ENCODE data around the gene RIPOR2. TPM values are rescaled to one million over a fixed set of nuclear protein-coding genes. Genes with fewer than 3 reads are reported as not detected.

RIPOR2 gene
- total RNA-seq, 1 experiment from 2014 or later, result 5.0 TPM

DNA sequence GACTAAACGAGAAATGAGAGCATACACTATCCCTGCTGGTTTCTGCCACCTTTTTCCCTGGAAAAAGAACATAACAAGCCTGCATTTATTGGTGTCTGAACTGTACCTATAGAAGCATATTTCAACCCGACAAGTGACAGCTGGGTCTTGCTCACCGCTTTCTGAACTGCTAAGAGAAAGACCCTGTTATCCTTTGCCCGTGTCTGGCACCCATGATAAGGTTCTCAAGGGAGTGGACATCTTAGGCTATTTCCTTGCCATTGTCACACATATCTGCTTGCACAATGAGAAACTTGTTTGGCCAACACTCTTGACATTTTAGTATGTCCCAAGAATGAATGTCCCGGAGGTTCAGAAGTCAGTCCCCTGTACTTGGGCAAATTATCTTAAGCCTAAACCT is 19.3 kb downstream of the RIPOR2 start:
- H4K5ac ChIP-seq (ENCODE audit: insufficient read length, low read depth, low read length), result no peak overlapping the region

More for the DNA sequence above, 19.3 kb downstream of the RIPOR2 start:
- Histone ChIP-seq H3K23ac (ENCODE audit: insufficient read length, low read depth, low read length) (no peak overlapping the region), H2BK15ac (ENCODE audit: low read depth, low read length) (no peak overlapping the region), H4K91ac (ENCODE audit: insufficient read length, low read depth, low read length) (no peak overlapping the region), H3K9me3 (ENCODE audit: control insufficient read depth, low read depth, low read length) (no peaks in the 10 kb centered on the region), H2AFZ (ENCODE audit: low read length) (no peak overlapping the region), H3K79me2 (ENCODE audit: insufficient read depth, low read length) (peaks cover 5% of the 10 kb centered on the region; the same call in 1 of the 2 replicates), H2AK5ac (ENCODE audit: insufficient read length, low read length) (no peak overlapping the region), H3K23me2 (ENCODE audit: insufficient read length, low read depth, low read length, poor library complexity, severe bottlenecking) (no peaks in the 10 kb centered on the region), H4K20me1 (ENCODE audit: control insufficient read depth, insufficient read depth, insufficient read length) (no peaks in the 10 kb centered on the region), H3K79me1 (ENCODE audit: insufficient read depth, low read depth, low read length, poor library complexity, severe bottlenecking) (no peaks in the 10 kb centered on the region), H3K14ac (ENCODE audit: insufficient read depth, low read length) (no peak overlapping the region), H3K4ac (ENCODE audit: low read depth, low read length) (no peak overlapping the region), H2BK5ac (ENCODE audit: insufficient read length, low read length) (no peak overlapping the region), H3K9ac (ENCODE audit: extremely low read depth, insufficient read length, low read length) (no peak overlapping the region), H3T11ph (ENCODE audit: low read length) (no peak overlapping the region), H3K56ac (ENCODE audit: insufficient read length, low read depth, low read length) (no peak overlapping the region), H3K27me3 (ENCODE audit: insufficient read depth, low read length) (no peaks in the 10 kb centered on the region), H3K4me2 (ENCODE audit: insufficient read depth, insufficient read length, low read length) (no peak overlapping the region), H3K4me1 (ENCODE audit: insufficient read depth, low read length) (peaks cover 24% of the 10 kb centered on the region; the same call in 1 of the 2 replicates), H3K27ac (ENCODE audit: insufficient read length, low read depth, low read length) (no peak overlapping the region), H4K8ac (replicated peaks; ENCODE audit: insufficient read length, low read depth, low read length) (no peak overlapping the region), H2BK120ac (ENCODE audit: low read depth, low read length, poor library complexity, severe bottlenecking) (no peak overlapping the region), H2BK12ac (ENCODE audit: insufficient read length, low read depth, low read length) (no peak overlapping the region), H2BK20ac (ENCODE audit: low read depth, low read length, poor library complexity, severe bottlenecking) (no peak overlapping the region), H3K18ac (ENCODE audit: insufficient read length, low read depth, low read length) (no peak overlapping the region)
- Mint-ChIP-seq H3K4me1 (peaks cover 38 to 46% of the 10 kb centered on the region in 2 experiments), H3K4me3 (no peak overlapping the region), H3K9me3 (no peaks in the 10 kb centered on the region), H3K36me3 (ENCODE audit: insufficient read depth in 1 of 3, low read depth in 3 of 3) (no peaks in the 10 kb centered on the region; a peak in 2 of 7 replicates), H3K27me3 (ENCODE audit: low read depth) (peaks cover 22% of the 10 kb centered on the region), H3K27ac (no peak overlapping the region)
- TF ChIP-seq, protein P1, sequence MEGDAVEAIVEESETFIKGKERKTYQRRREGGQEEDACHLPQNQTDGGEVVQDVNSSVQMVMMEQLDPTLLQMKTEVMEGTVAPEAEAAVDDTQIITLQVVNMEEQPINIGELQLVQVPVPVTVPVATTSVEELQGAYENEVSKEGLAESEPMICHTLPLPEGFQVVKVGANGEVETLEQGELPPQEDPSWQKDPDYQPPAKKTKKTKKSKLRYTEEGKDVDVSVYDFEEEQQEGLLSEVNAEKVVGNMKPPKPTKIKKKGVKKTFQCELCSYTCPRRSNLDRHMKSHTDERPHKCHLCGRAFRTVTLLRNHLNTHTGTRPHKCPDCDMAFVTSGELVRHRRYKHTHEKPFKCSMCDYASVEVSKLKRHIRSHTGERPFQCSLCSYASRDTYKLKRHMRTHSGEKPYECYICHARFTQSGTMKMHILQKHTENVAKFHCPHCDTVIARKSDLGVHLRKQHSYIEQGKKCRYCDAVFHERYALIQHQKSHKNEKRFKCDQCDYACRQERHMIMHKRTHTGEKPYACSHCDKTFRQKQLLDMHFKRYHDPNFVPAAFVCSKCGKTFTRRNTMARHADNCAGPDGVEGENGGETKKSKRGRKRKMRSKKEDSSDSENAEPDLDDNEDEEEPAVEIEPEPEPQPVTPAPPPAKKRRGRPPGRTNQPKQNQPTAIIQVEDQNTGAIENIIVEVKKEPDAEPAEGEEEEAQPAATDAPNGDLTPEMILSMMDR (conservative IDR thresholded peaks at IDR 0.05), result no peak
- no peak for DNase-seq
- no CpG with 5 or more reads among the region's 5 CpGs for WGBS (ENCODE audit: extremely low coverage, insufficient read length, low lambda C conversion rate)

Data from H9 (cell line).